Measurements from ENCODE around the gene PRKCE.
A peak's percentile ranks its signal among the peaks of the same experiment; 100 is the strongest.

PRKCE gene

DNA sequence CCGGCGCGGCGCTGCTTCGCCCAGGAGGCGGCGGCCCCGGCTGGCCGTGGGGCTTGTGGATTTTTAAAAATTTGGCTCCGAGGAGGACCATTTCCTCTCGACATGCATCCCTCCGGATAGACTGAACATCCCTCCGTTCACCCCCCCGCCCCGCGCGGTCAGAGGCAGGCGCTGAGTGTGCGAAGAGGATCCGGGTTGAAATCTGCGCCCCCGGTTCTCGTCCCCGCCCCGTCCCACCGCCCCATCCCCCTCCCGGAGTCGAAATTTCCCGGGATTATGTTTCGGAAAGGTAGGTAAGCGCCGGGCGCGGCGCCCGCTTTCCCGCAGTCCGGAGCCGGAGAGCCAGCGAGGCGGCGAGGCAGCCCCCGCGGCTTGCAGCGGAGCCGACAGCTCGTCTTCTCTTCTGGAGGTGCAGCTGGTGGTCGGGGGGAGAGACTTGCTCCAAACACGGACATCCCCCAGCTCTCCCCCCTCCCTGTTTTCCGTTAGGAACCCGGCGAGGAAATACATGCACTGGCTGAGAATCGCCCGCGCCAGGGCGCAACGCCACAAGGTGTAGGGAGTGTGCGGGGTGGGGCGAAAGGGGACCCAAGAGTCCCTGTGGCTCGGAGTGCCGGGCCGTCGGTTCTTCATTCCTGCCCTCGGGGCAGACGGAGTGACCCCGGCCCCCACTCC lies at the start of gene PRKCE:
PRKCE (plus strand) TSS at position 261 of the 675 bp plus-strand sequence.
- peak within 1 kb of the TSS; percentile 81 for H3K27ac ChIP-seq
- DNase-seq (ENCODE audit: low read depth, low spot score) = no peak

DNA sequence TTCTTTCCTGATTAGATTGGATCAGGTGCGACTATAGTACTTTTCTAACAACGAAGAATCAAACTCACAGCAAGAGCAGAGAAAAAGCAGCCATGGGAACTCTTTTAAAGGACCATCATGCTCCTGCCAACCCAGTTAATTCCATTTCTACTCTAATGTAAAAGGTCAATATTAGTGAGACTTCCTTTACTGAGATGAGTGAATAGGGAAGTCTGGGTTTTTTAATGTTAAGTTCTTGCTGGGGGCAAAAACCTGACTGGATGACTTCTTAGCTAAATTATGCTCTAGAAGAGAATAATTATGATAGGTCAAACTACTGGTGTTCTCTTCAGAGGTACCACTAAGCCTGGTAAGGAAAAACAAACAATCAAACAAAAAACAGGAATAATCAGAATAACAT lies 48.9 kb upstream of the PRKCE start:
- no peak for DNase-seq (ENCODE audit: low read depth, low spot score)

DNA sequence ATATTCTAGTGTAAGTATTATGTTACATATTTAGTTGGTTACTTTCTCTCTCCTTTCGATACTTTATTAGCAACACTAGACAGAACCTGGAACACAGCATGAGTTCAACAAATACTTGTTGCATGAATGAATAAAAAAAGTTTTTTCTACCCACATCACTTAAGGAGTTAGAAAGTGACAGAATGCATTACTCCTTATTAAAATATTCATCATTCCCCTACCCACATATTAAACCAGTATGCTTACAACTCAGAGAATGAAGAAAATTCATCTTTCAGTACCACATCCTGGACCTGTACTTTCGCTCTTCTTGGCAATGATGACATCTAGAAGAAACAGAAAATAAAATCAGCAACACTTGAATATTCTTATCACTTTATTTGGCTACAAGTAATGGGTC lies 46.4 kb upstream of the PRKCE start:
- no peak overlapping the region for H3K27ac ChIP-seq
- DNase-seq (ENCODE audit: low read depth, low spot score) = no peak

More for the DNA sequence above, 48.9 kb upstream of the PRKCE start:
- H3K27ac ChIP-seq = no peak overlapping the region

DNA sequence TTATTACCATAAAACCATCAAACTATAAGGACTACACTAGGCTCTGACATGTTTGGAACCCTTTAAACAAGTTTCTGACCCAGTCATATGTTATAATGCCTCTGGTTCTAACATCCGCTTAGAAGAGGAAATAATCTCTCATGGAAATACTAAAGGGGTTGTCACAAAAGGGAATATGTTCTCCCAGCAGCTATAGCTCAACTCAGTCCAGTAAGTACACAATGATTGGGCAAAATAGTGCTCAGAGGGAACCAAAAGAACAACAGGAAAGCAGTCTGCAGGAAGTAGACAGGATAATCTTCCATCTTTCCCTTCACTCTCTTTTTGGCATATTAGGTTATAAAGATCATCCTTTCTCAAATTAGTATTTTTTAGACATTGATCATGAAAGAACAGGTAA lies 44.7 kb upstream of the PRKCE start:
- no peak overlapping the region for H3K27ac ChIP-seq
- DNase-seq (ENCODE audit: low read depth, low spot score) = no peak

DNA sequence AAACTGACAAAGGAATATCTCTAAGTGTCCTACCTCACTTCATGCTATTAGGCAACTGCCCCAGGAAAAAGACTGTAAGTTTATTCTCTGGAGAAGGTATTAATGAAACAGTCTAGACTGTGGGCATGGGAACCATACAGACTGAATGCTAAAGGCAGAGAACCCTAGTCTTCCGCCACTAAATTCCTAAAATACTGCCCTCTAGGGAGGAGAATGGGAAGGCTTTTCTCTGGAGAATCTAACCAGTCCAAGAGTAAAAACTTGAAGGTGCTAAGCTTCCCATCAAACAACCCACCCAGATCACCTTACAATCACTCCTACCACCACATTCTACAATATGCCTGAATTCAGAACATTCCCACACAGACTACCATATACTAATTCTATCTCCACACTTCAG lies 43.8 kb upstream of the PRKCE start:
- DNase-seq (ENCODE audit: low read depth, low spot score) = no peak
- H3K27ac ChIP-seq = no peak overlapping the region

DNA sequence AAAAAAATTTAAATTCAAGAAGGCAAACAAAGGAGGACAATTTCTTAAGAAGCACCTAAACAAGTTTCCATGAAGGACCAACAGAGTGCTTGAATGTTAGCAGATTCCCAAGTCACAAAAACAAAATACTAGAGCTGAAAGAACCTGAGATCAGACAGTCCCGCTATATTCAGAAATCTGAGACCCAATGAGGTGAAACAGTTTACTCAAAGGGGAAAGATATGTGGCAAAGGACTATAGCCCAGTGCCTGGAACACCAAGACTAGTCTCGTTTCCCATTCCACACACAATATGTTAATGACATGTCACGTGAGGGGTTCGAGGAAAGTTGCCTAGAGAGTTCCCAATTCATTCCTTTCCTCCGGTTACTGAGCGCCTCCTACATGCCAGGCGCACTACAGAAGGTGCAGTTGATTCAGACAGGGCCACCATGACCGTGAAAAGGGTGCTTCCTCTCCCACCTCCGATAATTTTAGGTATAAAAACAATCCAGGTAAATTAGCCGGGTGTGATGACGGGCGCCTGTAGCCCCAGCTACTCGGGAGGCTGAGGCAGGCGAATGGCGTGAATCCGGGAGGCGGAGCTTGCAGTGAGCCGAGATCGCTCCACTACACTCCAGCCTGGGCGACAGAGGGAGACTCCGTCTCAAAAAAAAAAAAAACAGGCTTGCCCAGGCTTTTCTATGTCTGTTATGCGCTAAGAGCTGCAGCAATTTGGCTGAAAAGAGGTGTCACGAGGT lies 41.0 kb upstream of the PRKCE start:
- no peak for DNase-seq (ENCODE audit: low read depth, low spot score)
- peak overlapping the region; percentile 84 for H3K27ac ChIP-seq

DNA sequence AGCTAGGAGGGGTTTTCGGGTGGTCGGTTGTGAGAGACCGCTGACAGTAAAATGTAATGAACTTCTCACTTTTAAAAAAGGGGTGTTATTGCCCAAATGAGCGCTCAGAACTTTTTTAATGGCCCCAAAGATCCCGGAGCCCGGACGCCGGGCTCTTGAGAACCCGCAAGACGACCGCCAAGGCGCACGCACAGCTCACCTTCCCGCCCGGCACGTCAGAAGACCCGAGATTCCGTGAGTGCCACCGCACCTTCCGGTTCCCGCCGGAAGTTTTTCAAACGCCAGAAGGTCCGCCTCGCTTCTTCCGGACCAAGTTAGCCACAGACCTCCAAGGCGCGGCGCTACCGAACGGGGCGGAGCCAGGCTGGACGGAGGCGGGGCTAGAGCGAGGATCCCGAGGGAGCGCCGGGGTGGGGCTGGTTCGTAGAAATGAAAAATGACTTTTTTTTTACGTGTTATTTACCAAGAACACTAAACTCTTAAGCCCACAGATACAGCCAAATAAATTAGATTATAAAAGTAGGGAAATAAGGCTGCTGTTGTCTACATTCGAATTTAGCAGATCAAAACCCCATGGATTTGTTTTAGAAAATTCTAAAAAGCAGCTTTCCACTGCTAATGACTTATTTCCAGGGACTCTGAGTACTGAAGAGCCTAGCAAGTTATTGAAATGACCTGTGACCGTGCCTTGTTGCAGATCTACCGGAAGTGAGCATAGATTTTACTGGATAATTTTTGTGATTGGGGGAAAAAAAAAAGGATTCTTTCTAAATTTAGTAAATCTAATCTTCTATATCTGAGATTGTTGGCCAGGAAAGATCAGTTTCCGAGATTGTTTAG lies 40.2 kb upstream of the PRKCE start, which contains the start of gene SRBD1:
SRBD1 (minus strand) TSS at position 248 of the 840 bp plus-strand sequence. CDS start 5,826 bp downstream, outside the sequence.
- DNase-seq (ENCODE audit: low read depth, low spot score) = peak; percentile 67

DNA sequence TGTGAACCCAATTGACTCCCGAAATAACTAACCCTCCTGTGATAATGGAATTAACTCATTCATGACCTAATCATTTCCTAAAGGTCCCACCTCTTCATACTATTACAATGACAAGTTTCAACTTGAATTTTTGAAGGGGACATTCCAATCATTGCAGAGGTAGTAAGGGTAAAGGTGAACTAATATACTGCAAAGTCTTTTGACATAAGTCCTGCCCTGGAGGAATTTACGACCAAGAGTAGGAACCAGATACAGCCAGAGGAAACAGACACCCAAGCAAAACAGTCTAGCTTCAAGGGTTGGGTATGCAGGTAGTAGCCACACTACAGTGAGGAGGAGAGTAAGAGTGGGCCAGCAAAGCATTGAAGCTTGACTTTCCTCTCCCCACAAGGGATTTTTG lies 39.2 kb upstream of the PRKCE start:
- H3K27ac ChIP-seq = peak overlapping the region; percentile 84
- no peak for DNase-seq (ENCODE audit: low read depth, low spot score)

More for the DNA sequence above, 40.2 kb upstream of the PRKCE start, which contains the start of gene SRBD1:
- peak within 1 kb of the TSS; percentile 84 for H3K27ac ChIP-seq

DNA sequence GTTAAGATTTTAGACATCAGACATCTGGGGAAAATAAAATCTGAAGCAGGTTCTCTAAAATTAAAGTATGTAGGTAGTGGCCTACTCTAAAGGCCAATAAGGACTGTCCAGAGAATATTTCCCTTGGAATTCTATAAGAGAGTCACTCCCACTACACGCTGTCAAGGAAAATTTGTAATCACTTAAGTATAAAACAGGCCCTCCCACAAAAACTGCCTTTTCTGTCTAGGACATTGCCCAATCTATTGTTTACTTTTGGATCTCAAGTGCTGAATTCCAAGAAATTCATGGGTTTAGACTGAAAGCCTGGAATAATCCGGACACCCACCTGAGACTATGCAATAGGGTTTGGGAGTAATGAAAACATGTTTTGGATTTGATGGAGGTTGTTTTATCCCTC lies 38.7 kb upstream of the PRKCE start:
- H3K27ac ChIP-seq = peak overlapping the region; percentile 84
- no peak for DNase-seq (ENCODE audit: low read depth, low spot score)

DNA sequence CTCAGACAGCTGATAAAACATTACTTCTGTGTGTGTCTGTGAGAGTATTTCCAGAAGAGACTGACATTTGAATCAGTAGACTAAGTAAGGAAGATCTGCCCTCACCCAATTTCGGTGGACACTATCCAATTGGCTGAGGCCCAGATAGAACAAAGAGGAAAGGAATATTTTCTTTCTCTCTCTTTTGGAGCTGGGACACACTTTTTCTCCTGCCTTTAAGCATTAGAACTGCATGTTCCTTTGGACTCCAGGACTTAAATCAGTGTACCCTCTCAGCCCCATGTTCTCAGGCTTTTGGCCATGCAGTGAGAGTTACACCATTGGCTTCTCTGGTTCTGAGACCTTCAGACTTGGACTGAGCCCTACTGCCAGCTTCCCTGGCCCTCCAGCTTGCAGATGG lies 37.1 kb upstream of the PRKCE start:
- no peak for DNase-seq (ENCODE audit: low read depth, low spot score)
- H3K27ac ChIP-seq = no peak overlapping the region

DNA sequence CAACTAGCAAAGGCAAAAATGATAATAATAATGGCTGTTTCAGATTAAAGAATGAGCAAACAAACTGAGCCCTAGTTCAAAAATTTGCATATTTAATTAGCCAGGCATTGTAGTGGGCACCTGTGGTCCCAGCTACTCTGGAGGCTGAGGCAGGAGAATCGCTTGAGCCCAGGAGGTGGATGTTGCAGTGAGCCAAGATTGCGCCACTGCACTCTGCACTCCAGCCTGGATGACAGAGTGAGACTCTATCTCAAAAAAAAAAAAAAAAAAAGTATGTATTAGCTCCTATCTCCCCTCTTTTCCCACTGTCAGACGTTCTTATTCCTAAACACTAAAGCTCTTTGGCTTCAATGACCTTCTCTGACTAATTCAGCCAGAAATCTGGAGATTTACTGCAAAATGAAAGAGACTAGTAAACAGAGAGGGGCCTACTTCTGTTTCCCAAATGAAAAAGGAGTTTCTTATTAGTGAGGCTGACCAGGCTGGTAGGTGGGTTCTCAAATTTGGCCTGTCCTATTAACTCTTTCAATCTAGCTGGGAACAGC lies 36.5 kb upstream of the PRKCE start:
- no peak for DNase-seq (ENCODE audit: low read depth, low spot score)
- H3K27ac ChIP-seq = no peak overlapping the region

DNA sequence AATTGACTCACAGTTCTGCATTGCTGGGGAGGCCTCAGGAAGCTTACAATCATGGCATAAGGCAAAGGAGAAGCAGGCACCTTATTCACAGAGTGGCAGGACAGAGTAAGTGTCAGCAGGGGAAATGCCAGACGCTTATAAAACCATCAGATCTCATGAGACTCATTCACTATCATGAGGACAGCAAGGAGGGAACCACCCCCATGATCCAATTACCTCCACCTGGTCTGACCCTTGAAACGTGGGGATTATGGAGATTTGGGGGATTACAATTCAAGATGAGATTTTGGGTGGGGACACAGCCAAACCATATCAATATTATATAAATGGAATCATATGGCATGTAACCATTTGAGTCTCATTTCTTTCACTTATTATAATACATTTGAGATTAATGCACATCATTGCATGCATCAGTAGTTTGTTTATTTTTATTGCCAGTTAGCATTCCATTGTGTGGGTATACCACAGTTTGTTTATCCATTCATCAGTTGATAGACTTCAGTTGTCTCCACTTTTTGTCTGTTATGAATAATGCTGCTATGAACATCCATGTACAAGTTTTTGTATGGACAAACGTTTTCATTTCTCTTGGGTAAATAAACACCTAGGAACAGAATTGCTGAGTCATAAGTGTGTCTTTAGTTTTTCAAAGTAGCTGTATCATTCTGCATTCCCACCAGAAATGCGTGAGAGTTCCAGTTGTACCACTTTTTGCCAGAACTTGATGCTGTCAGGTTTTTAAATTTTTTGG lies 34.6 kb upstream of the PRKCE start:
- peak overlapping the region; percentile 0 for H3K27ac ChIP-seq
- peak; percentile 50 for DNase-seq (ENCODE audit: low read depth, low spot score)

DNA sequence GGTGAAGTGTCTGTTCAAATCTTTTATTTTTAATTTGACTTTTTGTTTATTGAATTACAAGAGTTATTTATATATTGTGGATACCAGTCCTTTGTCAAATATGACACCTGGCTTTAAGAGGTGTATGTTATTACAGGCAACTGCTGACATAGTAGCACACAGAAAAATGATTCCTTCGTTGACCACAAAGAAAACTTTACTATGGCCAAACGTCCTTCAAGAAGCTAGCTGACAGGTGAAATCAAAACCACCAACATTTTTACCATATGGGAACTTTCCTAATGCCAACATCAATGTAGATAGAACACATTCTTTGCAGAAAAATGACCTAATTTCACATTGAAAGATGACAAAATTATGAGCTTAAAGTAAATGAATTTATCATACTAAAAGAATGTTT lies 34.0 kb upstream of the PRKCE start:
- no peak for DNase-seq (ENCODE audit: low read depth, low spot score)
- peak overlapping the region; percentile 0 for H3K27ac ChIP-seq

DNA sequence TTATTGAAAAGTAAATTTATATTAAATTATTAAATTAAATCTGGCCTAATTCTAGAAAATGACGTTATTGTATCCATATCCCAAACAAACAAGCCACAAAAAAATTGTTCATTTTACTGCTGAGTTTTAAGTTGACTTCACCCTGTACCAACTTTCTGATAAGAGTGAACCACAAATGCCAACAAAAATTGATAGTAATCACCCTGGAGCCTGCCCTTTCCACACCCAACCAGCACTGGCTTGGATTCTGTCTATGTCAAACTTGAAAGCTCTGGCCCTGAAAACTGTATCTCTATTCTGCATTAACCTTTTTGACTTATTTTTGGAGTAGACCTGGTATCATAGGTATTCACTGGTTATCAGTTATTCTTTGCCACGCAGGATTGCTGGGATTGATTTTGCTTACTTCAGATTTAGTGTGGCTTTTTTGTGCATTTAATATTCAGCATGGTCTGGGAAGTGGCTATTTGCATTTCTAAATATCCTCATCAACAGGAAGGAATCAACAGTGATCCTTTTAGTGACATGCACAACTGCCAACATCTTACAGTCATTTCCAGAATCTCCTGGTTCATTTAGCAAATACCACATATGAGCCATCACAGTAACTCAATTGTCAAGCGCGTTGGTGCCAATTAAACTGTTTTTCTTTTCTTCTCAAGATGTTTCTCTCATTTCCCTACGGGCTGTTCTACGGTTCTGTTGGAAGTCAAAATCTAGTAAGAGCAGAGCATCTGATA lies 29.0 kb upstream of the PRKCE start:
- H3K27ac ChIP-seq = no peak overlapping the region
- no peak for DNase-seq (ENCODE audit: low read depth, low spot score)

DNA sequence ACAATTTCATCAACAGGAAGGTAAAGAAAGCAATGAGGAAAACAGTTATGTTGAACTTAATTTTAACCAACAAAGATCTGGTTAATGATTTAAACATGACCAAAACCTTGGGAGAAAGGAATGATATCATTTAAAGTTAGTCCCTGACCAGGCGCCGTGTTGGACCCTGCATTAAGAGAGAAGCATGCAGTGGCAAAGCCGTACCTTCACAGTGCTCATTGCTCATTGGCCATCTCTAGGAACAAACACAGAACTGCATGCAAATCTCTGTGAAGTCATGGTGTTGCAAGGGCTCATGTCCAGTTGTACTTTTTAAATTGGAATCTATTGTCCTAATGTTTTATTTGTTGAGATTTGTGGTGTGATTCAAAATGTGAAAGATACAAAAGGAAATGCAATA lies 28.4 kb upstream of the PRKCE start:
- no peak overlapping the region for H3K27ac ChIP-seq

DNA sequence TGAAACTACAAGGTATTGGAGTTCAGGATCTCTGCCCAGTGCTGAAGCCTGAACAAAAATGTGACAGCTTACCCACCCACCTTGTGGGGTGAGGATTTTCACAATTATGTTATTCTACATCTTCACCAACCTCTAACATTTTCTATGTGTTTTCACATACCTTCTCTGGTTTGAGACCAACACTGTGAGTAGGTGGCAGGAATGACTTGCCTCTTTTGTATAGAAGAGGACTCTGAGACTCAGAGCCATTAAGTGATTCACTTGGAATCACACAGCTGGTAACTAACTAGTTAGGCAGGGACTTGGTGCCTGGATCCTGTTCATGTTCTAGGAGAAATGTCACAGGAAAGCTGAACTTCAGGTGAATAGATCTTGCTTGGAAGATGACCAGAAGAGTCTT lies 25.7 kb upstream of the PRKCE start:
- H3K27ac ChIP-seq = no peak overlapping the region
- no peak for DNase-seq (ENCODE audit: low read depth, low spot score)

More for the DNA sequence above, 28.4 kb upstream of the PRKCE start:
- DNase-seq (ENCODE audit: low read depth, low spot score) = no peak

DNA sequence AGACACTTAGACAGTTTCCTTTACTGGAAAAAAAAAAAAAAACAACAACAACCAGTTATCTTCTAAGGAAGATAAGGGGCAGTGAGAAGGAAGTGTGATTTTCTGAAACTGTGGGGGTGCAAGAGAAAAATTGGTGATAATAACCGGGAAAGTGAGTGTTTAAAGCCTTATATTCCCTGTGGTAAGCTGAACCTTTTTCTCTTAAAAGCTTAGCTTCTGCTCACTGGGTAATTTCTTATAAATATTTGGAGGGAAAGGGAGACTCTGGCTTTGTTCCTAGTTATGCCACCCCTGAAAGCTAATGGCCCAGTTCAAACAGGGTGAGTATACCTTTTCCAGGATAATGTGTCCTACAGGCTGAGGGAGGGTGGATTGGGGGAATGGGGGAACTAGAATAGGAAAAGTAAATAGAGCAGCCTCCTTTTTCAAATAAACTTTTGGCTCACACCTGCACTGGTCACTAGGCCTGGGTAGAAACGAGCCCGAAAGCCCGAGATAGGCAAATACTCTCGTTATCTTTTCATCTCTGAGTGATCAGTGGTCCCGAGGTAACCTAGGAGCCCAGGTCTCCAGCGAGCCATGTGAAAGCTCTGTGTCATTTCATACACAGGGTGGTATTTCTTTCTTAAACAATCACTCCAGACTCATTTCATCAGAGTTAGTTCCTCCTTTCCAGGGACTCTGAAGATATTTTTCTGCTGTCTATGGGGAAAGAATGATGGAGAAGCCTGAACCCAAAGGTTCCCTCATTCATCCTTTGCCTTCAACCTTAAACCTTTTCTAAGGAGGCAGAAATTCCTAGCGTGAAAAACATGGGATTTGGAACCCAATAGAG lies 24.9 kb upstream of the PRKCE start:
- DNase-seq (ENCODE audit: low read depth, low spot score) = no peak
- no peak overlapping the region for H3K27ac ChIP-seq

DNA sequence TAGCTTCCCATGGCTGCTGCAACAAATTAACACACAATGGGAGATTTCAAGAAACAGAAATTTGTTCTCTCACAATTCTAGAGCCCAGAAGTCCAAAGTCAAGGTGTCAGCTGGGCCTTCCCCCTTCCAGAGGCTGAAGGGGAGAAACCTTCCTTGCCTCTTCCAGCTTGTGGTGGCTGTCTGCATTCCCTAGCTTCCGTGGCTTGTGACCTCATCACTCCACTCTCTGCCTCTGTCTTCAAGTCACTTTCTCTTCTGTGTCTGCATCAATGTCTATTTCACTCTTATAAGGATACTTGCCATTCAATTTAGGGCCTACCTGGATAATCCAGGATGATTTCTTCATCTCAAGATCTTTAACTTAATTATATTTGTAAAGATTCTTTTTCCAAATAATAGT lies 23.6 kb upstream of the PRKCE start:
- DNase-seq (ENCODE audit: low read depth, low spot score) = no peak
- no peak overlapping the region for H3K27ac ChIP-seq
